Inflammatory macrophage treated with lipopolysaccharide for 1 hour (primary cell): ENCODE results near the gene NSUN3.

Experiments used
- DNase-seq, 2 donors: peaks; one replicate each; pipeline ENCODE4 v3.0.0-alpha.2; 2020 to 2022

The NSUN3 gene

GRCh38 chr3:94132777-94133176 lies 69.9 kb downstream of the NSUN3 start:
- no peak for DNase-seq

DNA sequence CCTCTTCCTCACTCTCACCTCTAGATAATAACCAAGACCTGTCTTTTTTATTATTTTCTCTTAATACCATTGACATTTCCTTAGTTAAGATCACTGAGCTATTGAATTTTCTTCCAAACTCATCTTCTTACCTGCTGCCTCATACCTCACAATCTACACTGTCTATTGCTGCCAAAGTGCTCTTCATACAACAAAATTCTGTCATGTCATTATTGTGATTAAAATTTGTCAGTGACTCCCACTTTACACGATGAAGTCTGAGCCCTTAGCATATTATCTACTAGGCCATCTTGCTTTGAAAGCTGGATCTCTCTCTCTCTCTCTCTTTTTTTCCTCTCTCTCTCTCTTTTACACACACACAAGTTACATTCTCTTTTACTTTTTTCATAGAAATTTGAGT lies 73.3 kb downstream of the NSUN3 start:
- DNase-seq: no peak

- no peak for DNase-seq
These were observed 74.5 kb downstream of the NSUN3 start for GRCh38 chr3:94137377-94137776.

DNA sequence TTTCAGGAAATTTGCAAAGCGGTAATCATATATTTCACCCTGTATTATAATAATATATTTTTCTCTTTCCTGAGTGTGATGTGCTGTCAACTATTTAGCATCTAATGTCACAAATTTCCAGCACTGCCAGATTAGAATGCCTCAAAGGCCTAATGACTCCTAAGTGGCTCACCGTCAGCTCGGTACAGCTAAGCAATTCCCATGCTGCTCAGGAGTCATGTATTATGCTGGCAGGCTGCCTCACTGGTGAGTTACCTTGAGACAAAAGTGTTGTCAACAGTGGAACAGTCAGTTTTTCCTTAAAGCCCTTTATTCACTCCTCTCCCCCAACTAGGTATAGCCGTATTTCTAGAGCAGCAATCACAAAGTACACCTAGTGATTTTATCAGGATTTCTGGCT lies 83.6 kb downstream of the NSUN3 start:
- DNase-seq: no peak

DNA sequence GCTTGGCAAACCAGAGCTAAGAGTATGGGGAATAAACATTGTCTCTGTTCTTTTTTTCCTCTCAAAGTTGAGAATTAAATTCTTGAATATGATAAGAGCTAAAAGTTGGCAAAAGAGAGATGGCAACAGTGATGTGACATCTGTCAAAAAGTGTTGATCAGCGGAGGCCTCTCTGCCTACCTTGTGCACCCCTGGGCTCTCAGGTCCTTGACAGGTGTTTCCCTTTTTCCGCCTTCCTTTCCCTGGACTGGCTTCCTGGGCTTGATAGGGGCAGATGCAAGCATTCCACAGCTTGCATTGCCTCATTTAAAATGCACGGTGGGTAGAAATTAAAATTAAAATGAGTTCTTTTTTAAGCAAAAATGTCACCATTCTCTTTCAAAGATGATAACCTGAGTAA lies 84.2 kb downstream of the NSUN3 start:
- DNase-seq: no peak

GRCh38 chr3:94150113-94150512 lies 87.3 kb downstream of the NSUN3 start:
- no peak for DNase-seq

- no peak for DNase-seq
These were observed 93.8 kb downstream of the NSUN3 start for GRCh38 chr3:94156626-94157025.

DNA sequence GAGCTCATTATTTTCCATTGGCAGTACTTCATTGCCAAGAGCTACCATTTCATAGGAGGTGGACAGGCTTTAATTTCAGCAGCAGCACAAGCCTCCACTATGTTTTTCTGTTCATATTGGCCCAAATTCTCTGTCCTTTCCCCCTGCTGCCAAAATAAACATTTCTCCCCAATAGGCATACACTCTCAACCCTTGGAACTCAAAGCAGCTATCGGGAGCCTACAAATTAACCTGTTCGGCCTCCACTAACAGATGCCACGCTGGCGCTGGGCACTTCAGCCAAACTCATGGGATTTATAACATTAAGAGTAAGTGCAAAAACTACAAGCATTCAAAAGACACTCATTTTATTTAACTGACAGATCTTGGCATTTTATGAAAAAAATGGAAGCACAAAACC lies 95.7 kb downstream of the NSUN3 start:
- no peak for DNase-seq

DNA sequence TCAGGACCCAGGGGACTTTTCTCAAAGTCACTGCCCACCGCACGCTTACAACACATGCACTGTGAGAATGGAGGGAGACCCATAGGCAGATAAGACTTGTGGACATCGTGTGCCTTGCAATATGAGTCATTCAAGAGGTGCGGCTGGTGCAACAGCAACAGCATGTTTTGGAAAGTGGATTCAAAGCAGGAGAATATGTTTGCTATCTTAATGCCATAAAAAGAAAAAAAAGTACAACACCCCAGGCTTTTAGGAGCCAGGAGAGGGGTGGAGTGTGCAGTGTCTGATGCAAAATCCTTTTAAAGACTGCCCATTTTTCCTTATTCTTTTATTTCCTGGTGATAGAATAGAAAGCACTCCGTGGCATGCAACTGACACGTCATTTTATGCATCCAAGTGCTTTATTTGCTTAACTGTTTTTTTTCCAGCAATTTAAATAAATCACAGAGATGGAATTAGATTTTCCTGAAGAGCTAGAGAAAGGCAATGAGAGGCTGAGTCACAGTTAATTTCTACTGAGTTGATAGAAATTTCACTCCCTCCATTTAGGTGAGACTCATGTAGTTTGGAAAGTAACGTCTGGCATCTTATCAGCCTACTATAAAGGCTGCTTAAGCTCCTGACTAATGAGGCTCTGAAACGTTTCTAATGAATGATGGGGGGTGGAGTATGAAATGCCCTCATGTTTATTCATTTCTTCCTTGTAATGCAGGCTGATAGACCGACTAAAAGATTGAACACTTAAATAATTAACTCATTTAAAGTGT lies 96.4 kb downstream of the NSUN3 start:
- no peak for DNase-seq

- DNase-seq: no peak
These were observed 99.8 kb downstream of the NSUN3 start for GRCh38 chr3:94162700-94163099.

DNA sequence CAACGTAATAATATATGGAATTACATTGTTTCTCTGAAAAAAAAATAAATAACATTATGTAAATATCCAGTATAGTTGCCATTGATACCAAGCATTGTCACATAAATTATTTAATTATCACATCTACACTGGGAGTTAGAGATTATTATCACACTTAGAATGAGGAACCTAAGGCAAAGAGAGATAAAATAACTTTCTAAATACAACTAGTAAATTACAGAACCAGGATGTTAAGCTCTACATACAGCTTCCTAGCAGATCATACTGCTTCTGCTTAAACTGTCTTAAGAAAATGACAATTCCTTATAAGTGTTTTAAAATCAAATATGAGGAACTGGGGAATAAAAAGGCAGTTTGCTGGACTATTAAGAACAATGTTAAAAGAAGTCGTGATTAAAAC lies 104.5 kb downstream of the NSUN3 start:
- DNase-seq: no peak

DNA sequence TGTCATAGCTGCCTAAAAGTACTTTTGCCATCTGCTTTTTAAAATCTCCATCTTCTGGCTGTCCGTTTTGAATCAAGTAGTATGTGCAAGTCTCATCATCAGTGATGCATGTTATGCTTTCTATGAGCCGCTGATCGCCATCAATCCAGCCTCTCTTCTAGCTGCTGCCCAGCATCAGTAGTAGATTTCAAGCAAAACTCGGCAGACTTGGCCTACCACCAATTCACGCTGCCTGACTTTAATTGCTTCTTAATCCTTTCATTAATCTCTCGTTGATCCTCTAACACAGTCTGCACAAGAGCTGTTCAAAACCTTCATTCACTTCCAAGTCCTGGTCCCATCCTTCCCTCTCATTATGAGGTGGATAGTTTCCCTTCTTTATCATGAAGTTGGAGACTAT lies 104.9 kb downstream of the NSUN3 start:
- no peak for DNase-seq

DNA sequence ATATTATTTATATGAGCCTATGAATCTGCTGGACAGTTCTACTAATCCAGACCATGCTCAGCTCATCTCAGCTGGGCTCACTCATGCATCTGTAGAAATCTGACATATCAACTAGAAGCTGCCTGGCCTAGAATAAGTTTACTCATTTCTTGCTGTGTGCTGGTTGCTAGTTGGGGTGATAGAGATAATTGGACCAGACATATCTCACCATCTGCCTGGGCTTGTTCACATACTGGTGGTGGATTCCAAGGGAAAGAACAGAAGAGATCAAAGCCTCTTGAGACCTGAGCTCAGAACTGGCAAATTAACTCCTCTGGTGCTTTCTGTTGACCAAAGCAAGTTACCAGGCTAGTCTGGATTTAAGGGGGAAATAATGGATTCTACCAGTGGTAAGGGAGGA lies 109.1 kb downstream of the NSUN3 start:
- DNase-seq: no peak

DNA sequence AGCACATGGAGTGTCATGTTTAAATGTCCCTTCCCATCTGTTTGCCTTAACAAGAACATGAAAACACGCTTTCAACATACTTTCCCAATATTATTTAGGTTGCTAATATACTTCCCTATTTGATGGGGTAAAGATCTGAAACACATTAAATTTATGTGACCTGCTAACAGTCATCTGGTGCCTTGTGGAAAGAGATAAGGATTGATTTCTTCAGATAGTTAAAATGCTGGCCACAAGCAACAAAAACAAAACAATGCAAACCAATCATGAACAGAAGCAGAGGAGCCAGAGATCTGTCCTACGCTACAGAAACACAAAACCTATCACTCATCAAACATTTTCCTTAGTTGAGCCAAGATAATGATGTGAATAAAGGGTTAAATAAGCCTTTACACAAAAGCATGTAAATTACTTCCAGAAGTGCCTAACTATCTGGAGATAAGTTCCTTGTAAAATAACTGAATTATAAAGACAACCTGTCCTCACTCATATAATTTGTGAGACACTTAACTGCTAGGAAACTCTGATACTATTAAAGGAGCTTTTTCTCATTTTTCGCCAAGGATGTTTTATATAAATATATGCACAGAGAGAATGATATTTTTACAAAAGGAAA lies 109.9 kb downstream of the NSUN3 start:
- no peak for DNase-seq

DNA sequence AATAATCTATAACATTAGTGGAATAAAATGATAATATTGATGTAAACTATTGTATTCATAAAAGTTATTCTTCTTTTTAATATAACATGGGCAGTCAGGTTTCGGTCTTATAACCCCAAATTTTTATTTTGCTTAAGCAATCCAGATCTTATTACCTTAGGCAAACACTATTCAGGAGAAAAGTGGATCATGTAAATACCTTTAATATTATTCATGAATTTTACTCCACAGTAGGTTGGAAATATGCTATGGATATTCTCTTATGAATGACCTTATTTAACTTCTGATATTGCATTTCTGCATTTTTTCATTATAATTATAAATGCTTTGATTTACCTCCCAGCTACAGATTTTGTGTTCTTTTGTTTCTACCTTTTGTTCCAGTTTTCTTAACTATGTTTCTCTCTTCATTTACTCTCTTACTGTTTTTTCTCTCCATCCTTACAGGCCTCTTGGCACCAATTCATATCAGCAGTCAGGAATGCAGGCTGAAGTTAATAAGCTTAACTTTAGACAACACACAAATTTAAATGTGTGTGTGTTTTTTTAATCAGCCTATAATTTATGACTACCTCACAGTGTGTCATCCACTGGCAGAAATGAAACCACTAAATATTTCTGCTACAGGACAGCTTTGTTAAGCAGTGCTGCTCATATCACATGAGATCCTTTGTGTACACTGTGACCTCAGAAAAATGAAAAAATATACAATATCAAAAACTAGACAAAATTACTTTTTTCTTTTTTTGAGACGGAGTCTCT lies 111.0 kb downstream of the NSUN3 start:
- DNase-seq: no peak

DNA sequence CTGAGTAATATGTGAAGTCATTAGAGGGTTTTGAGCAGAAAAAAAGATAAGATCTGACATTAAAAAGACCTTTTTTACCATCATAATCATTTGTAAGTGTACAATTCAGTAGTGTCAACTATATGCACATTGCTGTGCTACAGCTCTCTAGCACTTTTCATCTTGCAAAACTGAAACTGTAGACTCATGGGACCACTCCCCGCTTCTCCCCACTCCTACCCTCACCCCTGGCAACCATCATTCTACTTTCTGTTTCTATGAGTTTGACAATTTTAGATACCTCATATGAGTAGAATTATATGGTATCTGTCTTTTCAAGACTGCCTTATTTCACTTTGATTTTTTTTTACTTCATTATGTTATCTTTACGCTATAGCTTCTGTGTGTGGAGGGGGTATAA lies 112.8 kb downstream of the NSUN3 start:
- no peak for DNase-seq

GRCh38 chr3:94176988-94177745 lies 114.3 kb downstream of the NSUN3 start:
- DNase-seq: no peak
